HUES64 (cell line): Measurements from ENCODE around the gene GSTA5.
"Not testable (repeated sequence)": the region's sequence is repeated elsewhere in the genome, so short reads cannot be mapped to it uniquely, and the experiment has no call there.

Experiments
- H3K27ac ChIP-seq: 2 replicates; pipeline ENCODE4 v1.7.0; 2013; ENCODE audit warnings: low read depth, low read length, inconsistent platforms
- H3K27me3 ChIP-seq: 2 replicates; pipeline ENCODE4 v1.6.1; 2013; ENCODE audit warnings: mild to moderate bottlenecking, low read length; ENCODE audit not compliant: insufficient read depth
- H3K36me3 ChIP-seq: 2 replicates; pipeline ENCODE4 v1.6.1; 2013; ENCODE audit warnings: mild to moderate bottlenecking, low read length; ENCODE audit not compliant: insufficient read depth
- H3K4me1 ChIP-seq: 2 replicates; pipeline ENCODE4 v1.6.1; 2013; ENCODE audit warnings: mild to moderate bottlenecking, low read length, moderate library complexity; ENCODE audit not compliant: insufficient read depth
- H3K4me3 ChIP-seq: 2 replicates; pipeline ENCODE4 v1.5.1; 2013; ENCODE audit warnings: mild to moderate bottlenecking, low read length, moderate library complexity
- H3K9ac ChIP-seq: 2 replicates; pipeline ENCODE4 v1.6.1; 2013; ENCODE audit warnings: mild to moderate bottlenecking, low read depth, low read length
- H3K9me3 ChIP-seq: 2 replicates; pipeline ENCODE4 v1.6.1; 2013; ENCODE audit warnings: low read depth, low read length; ENCODE audit not compliant: insufficient read depth
- WGBS: fragments of 150-250, 120-280 bp; methylation state at CpG from one replicate; pipeline ENCODE4 v1.1.7; 2013; ENCODE audit warnings: missing lambda C conversion rate; 5-methylcytosine and 5-hydroxymethylcytosine counted together

GSTA5 gene

DNA sequence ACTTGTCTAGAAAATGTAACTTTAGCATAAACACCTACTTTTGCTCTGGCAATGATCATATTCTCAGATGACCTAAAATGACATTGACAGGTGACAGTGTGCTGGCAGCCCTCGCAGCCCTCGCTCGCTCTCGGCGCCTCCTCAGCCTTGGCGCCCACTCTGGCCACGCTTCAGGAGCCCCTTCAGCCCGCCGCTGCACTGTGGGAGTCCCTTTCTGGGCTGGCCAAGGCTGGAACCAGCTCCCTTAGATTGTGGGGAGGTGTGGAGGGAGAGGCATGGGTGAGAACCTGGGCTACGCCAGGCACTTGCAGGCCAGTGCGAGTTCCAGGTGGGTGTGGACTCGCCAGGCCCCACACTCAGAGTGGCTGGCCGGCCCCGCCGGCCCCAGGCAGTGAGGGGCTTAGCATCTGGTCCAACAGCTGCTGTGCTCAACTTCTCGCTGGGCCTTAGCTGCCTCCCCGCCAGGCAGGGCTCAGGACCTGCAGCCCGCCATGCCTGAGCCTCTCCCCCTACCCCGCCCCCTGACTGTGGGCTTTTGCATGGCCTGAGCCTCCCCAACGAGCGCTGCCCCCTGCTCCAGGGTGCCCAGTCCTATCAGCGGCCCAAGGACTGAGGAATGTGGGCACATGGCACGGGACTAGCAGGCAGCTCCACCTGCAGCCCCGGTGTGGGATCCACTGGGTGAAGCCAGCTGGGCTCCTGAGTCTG, 54.2 kb downstream of the GSTA5 start:
- no peaks in the 10 kb centered on the region for H3K27me3 ChIP-seq
- H3K27ac ChIP-seq: no peak overlapping the region
- H3K4me3 ChIP-seq: no peak overlapping the region
- WGBS: 96% methylated on average over 24 of the region's 24 CpGs
- H3K36me3 ChIP-seq: no peaks in the 10 kb centered on the region
- no peak overlapping the region for H3K9ac ChIP-seq
- no peaks in the 10 kb centered on the region for H3K9me3 ChIP-seq
- no peaks in the 10 kb centered on the region for H3K4me1 ChIP-seq

DNA sequence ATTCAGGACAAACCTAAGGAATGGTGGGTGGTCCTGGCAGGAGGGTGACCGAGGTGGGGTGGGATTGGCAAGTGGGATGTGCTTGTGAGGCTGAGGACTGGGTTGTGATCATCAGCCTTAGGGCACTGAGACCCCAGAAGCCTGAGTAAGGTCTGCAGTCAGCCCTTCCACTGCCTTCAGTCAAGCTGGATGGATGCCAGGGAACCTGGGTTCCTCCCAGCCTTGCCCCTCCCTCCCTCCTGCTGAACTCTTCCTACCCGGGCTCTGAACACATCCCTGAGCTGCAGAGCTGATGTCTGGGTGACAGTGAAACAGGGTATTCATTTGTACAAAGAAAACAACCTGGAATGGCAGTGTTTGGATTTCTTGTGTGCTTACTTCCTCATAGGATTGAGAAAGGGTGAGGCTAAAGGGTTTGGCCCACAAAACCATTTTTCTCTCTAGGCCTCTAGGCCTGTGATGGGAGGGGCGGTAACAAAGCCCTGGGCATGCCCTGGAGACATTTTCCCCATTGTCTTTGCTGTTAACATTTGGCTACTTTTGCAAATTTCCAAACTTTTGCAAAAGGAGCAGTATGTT, 57.8 kb downstream of the GSTA5 start:
- 85% methylated on average over 2 of the region's 3 CpGs for WGBS
- not testable (repeated sequence) for H3K36me3 ChIP-seq, H3K4me1 ChIP-seq, H3K9me3 ChIP-seq, H3K4me3 ChIP-seq, H3K9ac ChIP-seq, H3K27ac ChIP-seq, H3K27me3 ChIP-seq

DNA sequence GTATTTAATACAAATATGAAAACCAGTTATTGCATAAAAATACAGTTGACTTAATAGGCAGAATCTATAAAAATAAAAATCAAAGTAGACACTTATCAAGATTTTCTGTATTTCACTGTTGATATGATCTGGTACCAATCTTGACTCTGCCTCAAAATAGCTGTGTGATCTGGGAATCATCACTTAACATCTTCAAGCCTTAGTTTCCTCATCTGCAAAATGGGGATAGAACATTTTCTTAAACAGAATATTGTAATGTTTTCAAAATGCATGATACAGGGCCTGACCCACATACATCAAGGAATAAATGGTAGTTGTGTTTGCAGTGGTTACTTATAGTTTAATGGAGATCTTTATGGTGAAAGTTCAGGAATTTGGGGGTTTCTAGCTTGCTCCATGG, 58.4 kb downstream of the GSTA5 start:
- H3K9ac ChIP-seq, H3K27me3 ChIP-seq, H3K9me3 ChIP-seq, H3K36me3 ChIP-seq, H3K4me1 ChIP-seq, H3K4me3 ChIP-seq, H3K27ac ChIP-seq: not testable (repeated sequence)
